DMS 273 (cell line): Measurements from ENCODE around the gene SPEG.

Source experiments
- DNase-seq: peaks from one replicate; lab custom pipeline; 2025; ENCODE audit not compliant: unreplicated experiment; lab: John Stamatoyannopoulos, UW

The SPEG gene

DNA sequence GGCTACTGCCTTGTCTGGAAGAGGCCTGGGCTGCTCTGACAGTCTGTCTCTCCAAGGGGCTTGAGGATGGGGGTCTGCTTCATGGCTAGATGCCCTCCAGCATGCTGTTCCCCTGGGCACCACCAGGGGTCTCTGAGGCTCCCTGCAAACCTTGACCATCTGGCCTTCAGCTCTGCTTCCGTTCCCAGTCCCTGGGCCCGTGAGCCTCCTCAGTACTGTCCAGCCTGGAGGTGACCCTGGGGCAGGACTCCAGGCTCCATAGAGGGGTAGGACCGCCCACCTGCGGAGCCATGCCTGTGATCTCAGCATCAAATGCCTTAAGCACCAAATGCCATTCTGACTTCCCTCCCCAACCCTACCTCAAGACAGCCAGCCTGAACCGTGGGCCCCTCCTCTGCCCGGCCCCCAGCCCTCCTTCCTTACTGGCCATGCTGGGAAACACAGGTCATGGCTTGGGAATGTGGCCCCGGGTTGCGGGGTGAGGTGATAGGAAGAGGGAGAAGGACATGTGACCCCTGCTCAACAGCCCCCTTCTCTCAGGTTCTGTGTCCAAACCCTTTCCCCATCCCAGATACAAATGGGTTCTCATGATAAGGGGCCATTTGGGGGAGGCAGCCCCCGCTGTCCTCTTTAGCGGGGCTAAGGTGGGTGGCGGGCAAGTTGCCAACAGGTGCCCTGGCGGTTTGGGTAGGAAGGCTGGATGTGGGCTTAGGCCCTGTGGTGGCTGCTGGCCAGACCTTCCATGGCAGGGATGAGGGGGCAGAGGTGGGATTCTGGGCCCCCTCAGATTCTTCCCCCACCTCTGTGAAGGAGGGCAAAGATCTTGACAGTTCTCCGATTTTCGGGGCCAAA lies 25.0 kb downstream of the SPEG start:
- DNase-seq: peak; percentile 83

DNA sequence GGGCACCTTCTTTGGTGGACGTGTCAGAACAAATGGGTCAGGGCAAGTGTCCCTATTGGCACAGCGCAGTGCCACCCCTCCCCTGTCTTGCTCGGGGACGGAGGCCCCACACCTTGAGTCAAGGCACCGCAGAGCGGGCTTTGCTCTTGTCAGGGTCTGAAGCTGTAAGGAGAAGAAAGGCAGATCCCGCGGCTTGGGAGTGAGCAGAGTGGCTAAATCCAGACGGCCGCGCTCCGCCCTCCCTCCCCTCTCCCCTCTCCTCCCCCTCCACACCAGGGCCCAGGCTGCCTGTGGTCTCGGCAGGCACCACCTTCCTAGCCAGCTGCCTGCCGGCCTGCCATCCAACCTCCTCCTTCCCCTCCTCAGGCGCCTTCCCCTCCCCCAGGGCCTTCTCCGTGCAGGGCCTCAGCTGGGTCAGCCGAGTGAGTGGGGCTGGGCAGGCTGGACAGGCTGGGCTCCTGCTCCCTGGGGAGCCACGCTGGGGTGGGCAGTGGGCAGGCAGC lies 25.8 kb downstream of the SPEG start:
- peak; percentile 89 for DNase-seq

DNA sequence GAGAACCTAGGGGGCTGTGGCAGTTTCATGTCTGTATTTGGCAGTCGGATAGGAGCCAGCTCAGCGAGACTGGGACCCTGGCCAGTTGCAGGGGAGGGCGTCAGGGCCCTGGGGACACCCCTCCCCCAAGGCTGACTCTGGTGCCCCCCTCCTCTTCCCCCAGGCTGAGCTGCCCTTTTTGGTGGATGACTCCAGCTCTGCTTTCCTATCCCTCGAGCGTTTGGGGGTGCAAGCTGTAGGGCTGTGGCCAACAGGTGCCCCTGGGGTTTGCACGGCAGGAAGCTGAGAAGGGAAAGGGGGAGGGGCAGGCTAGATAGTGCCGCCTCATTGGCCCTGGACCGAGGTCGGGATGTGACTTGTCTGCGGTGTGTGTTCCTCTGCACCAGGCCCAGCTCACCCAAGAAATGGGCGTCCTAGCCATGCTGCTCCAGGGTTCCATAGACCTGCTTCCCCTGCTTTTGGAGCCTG lies 26.4 kb downstream of the SPEG start:
- peak; percentile 27 for DNase-seq

DNA sequence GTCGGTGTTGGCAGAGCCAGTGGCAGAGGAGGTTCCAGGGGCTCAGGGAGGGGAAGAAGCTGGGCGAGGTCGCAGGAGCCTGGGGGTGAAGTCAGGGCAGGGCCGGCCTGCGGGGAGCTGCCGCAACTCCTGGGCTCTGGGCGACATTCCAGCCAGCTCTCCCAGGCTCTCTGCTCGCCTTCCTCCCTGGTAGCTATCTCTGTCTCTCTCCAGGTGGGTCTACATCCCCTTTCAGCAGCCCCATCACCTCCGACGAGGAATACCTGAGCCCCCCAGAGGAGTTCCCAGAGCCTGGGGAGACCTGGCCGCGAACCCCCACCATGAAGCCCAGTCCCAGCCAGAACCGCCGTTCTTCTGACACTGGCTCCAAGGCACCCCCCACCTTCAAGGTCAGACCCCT lies 27.0 kb downstream of the SPEG start:
- DNase-seq: no peak

DNA sequence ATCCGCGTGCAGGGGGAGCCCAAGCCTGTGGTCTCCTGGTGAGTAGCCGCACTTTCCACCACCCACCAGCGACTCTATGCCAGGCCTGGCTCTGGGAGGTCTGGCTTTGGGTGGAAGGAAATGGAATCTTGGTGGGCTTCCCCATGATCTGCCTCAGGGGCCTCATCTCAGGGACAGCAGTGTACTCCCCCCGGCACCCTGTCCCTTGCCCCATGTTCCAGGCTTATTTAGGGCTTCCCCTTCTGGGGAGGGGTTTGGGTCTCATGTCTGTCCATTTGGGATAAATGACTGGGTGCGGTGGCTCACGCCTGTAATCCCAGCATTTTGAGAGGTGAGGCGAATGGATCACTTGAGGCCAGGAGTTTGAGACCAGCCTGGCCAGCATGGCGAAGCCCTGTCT lies 27.7 kb downstream of the SPEG start:
- DNase-seq: no peak

DNA sequence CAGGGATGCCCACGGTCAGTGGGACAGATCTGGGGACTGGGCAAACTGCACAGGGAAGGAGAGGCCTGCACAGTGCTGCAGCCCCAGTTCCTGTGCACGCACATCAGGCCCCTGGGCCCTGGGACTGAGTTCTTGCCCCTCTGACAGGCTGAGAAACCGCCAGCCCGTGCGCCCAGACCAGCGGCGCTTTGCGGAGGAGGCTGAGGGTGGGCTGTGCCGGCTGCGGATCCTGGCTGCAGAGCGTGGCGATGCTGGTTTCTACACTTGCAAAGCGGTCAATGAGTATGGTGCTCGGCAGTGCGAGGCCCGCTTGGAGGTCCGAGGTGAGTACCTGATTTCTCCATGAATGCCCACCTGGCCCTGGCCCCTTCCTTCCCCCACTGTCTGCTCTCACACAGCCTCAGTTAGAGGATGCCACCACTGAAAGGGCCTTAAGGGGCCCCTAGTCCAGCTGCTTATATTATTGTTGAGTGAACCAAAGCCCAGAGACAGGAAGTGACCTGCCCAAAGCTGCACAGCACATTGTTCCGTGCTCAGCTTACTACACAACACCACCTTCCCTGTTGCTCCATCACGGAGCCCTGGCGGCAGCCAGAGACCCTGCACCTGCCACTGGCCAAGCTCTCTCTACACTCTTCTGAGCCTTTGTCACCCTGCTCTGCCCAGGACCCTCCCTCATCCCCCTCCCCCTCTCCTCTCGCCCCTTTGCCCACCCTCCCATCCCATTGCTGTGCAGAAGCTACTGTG lies 29.8 kb downstream of the SPEG start:
- no peak for DNase-seq

DNA sequence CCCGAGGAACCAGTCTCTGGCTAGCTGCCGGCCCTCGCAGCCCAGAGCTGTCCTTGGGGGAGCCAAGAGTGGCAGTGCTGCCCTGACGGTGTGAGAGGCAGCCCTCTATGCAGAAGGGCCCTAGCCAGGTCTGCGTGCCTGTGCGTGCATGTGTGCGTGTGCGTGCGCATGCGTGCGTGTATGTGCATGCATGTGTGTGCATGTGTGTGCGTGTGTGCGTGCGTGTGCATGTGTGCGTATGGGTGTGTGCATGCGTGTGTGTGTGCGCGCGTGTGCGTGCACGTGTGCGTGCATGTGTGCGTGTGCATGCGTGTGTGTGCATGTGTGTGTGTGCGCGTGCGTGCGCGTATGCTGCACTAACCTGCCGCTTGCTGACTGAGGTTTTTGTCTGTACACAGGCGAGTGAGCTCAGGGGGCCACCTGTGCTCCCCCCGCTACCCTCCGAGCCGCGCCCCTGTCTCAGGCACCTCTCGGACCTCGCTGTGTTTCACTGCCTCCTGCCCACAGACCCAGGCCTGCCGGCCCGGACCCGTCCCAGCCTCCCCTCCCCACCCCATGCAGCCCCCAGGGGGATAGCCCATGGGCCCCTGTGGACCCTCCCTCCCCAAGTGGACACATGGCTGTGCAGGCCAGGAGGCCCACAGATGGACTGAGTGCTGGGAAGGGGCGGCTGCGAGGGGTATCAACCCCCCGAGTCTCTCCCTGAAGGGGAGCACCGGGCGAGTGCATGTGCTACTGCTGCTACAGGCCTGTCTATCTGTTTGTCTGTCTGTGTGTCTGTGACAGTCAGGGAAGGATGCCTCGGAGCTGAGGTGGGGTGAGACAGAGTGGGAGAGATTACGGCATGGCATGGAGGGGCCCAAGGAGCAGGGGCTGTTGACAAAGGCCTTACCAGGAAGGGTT lies 31.3 kb downstream of the SPEG start:
- DNase-seq: no peak

DNA sequence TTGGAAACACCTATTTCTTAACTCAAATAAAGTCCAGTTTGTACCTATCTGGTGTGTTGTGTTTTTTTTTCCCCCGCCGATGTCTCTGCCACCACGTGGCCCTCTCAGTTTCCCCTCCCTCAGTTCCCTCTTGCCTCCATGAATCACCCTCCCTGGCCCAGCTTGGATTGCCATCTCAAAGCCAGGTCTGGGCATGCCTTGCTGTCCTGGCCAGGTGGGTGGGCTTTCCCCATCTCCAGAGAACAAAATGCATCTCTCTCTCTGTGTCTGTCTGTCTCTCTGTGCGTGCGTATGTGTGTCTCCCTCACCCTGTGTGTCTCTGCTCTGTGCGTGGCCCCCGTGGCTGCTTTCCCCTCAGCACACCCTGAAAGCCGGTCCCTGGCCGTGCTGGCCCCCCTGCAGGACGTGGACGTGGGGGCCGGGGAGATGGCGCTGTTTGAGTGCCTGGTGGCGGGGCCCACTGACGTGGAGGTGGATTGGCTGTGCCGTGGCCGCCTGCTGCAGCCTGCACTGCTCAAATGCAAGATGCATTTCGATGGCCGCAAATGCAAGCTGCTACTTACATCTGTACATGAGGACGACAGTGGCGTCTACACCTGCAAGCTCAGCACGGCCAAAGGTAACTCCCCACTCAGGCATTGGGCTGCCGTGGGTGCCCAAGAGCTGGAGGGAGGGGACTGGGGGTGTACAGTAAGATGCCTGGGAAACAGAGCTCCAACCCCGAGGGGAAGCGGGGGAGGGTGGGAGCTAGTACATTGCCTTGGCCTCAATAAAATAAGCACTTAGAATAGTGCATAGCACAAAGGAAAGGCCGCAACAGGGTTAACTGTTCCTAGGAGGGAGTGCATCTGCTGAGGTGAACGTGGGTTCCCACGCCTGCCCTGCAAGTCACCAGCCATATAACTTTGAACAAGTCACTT lies 32.4 kb downstream of the SPEG start:
- DNase-seq: no peak

DNA sequence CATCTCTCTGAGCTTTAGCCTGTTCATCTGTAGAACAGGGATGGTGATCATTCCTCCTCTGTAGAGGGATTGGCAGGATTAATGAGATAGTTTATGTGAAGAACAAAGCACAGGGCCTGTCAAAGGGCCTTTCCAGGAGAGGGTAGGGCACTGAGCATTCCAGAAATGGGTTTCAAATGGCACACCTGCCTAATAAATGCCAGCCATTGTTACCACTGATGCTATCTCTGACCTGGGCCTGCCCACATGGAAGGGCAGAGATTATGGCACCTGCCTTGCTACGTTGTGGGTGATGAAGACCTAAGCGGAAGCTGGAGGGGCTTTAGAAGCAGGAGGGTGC lies 33.1 kb downstream of the SPEG start:
- DNase-seq: no peak

DNA sequence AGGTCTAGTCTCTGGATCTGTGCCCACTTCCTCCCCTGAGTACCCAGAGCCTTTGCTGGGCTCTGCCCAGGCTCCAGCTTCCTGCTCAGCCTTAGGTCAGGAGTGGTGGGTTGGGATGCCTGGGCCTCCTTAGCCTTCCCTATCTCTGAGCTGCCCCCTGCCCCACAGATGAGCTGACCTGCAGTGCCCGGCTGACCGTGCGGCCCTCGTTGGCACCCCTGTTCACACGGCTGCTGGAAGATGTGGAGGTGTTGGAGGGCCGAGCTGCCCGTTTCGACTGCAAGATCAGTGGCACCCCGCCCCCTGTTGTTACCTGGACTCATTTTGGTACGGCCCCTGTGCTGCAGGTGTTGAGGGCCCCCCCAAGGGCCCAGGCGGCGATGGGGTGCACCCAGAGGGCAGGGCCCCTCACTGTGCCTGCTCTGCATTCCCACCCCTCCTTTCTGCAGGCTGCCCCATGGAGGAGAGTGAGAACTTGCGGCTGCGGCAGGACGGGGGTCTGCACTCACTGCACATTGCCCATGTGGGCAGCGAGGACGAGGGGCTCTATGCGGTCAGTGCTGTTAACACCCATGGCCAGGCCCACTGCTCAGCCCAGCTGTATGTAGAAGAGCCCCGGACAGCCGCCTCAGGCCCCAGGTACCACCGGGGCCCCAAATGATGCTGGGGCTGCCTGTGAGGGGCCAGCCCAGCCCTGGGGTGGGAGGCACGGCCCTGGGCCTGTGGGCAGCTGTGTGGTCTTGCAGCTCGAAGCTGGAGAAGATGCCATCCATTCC lies 34.0 kb downstream of the SPEG start:
- DNase-seq: no peak

DNA sequence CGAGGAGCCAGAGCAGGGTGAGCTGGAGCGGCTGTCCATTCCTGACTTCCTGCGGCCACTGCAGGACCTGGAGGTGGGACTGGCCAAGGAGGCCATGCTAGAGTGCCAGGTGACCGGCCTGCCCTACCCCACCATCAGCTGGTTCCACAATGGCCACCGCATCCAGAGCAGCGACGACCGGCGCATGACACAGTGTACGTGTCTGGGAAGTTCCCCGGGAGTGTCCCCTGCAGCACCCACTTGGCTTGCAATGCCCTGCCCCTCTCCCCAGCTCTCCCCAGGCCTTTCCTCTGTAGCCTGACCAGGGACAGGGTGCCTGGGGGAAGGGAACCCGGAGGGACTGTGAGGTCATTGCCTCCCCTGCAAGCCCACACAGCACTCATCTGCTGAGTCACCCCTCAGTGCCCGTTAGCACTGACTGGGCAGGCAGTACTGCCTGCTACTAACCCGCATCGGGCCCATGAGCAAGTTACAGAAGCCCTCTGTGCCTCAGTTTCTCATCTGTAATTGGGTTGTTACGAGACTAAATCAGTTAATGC lies 34.6 kb downstream of the SPEG start:
- DNase-seq: no peak

DNA sequence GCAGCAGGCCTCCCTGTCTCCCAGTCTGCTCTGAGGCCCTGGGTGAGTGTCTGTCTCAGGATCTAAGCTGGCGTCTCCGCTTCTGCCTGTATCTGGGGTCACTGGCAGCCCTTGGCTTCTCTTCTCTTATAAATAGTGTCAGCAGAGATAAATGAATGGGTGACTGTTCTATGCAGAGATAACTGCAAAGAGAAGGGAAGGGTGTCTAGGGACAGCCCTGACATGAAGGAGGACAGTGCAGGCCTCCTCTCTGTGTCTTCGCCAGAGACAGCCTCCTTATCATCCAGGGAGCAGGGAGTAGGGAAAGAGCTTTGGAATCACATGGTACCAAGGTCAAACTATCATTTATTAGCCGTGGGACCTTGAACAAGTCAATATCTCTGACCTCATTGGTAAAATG lies 35.8 kb downstream of the SPEG start:
- DNase-seq: no peak

DNA sequence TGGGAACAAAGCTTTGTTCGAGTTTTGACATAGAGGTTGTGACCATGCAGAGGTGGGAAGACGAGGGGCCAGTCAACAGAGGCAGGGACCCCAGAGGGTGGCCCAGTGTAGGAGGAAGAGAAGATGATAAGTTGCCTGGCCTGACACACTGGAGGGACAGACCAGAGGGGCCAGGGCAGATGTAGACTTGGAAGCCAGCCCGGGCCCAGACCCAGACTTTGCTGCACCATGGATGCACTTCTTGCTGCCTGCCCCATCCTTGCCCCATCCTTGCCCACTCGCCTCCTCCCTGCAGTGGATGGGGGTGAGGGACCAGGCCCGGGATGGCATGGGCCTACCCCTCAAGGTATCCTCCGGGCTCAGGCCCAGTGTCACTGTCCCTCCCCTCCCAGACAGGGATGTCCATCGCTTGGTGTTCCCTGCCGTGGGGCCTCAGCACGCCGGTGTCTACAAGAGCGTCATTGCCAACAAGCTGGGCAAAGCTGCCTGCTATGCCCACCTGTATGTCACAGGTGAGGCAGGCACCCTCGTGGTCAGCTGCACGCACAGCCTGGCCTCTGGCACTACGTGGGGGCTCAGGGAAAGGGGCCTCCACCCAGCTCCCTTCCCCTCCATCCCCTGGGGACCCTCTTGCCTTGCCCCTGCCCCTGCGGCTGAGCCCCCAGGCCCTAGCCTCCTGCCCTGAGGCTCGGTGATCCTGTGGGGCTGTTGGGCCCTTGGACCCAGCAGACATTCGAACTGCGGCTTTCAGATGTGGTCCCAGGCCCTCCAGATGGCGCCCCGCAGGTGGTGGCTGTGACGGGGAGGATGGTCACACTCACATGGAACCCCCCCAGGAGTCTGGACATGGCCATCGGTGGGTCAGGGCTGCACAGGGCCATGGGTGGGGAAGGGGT lies 37.1 kb downstream of the SPEG start:
- DNase-seq: no peak

DNA sequence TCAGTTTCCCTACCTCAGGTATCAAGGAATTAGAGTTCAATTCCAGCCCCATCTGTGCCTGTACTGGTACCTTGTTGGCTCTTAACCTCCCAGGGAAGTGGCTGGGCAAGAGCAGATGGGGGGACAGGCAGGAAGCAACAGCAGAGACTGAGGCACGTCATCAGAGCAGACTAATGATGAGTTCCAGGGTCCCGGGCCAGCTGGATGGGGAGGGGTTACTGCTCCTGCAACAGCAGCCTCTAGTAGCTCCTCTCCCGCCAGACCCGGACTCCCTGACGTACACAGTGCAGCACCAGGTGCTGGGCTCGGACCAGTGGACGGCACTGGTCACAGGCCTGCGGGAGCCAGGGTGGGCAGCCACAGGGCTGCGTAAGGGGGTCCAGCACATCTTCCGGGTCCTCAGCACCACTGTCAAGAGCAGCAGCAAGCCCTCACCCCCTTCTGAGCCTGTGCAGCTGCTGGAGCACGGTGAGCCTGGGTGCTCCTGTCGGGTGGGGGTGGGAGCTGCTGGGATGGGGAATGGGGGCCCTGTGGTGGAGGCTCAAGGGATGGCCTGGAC lies 38.1 kb downstream of the SPEG start:
- no peak for DNase-seq

DNA sequence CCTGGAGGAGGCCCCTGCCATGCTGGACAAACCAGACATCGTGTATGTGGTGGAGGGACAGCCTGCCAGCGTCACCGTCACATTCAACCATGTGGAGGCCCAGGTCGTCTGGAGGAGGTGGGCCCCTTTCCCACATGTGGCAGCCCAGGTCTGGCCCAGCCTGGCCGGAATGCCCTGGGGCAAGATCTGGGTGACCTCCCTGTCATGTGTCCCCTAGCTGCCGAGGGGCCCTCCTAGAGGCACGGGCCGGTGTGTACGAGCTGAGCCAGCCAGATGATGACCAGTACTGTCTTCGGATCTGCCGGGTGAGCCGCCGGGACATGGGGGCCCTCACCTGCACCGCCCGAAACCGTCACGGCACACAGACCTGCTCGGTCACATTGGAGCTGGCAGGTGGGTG lies 38.9 kb downstream of the SPEG start:
- no peak for DNase-seq

DNA sequence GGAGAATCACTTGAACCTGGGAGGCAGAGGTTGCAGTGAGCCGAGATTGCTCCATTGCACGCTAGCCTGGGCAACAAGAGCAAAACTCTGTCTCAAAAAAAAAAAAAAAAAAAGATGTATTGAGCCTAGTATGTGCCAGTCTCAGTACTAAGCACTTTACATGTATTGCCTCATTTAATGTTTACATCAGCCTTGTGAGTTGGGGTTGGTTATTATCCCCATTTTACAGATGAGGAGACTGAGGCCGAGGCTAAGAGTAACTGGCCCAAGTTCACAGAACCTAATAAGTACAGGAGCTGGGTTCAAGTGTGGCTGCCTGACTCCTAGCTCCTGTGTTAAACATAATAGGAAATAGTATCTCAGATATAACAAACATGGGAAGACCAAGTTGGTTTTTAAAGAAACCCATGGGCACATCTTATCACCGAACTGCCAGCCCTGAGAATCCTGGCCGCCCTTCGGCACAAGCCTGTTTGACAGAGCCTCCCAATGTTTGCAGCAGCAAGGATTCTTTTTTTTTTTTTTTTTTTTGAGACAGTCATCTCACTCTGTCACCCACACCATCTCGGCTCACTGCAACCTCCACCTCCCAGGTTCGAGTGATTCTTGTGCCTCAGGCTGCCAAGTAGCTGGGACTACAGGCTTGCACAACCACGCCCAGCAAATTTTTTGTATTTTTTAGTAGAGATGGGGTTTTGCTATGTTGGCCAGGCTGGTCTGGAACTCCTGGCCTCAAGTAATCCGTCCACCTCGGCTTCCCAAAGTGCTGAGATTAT lies 39.8 kb downstream of the SPEG start:
- no peak for DNase-seq

DNA sequence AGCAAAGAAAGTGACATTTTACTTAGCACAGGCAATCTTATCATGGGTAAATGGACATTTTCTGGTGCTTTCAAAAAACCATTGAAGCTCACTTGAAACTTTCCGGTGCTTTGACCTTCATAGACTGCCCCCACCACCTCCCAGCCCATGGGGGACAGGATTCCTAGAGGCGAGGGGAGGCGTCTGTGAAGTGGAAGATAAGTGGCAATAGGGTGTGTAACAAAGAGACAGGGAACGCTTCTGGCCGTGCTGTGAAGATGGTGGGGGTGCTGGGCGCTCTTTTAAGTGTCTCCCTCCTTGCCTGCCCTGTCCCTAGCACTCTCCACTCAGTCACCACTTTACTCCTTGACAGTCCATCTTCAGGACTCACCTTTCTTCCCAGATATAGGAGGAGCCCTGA lies 40.6 kb downstream of the SPEG start:
- DNase-seq: no peak
